SK-N-SH (cell line): ENCODE results near the gene TRPV5.

Experiments
- CHD2 ChIP-seq: fragments of 150-350 bp; IDR thresholded peaks from 2 replicates; pipeline ENCODE4 v1.6.1; 2018; ENCODE audit warnings: low read length; ENCODE audit not compliant: partially characterized antibody
- GATA2 ChIP-seq: sonication (generic); formaldehyde crosslinking; IDR thresholded peaks from 2 replicates; pipeline ENCODE4 v1.5.0; 2020; ENCODE audit warnings: mild to moderate bottlenecking, missing genetic modification reagents
- MXI1 ChIP-seq: IDR thresholded peaks from 2 replicates; pipeline ENCODE4 v1.6.1; 2012; ENCODE audit warnings: mild to moderate bottlenecking, low read depth, low read length, improper control_type of control experiment
- NRF1 ChIP-seq: IDR thresholded peaks from 2 replicates; pipeline ENCODE4 v1.6.1; 2012; ENCODE audit warnings: low read depth, mild to moderate bottlenecking, low read length
- POLR2AphosphoS5 ChIP-seq: IDR thresholded peaks from 2 replicates; pipeline ENCODE4 v1.6.1; 2012; ENCODE audit warnings: low read depth, low read length
- SIN3A ChIP-seq: IDR thresholded peaks from 2 replicates; pipeline ENCODE4 v1.6.1; 2012; ENCODE audit warnings: low read depth, mild to moderate bottlenecking, low read length, moderate library complexity, borderline replicate concordance
- TAF1 ChIP-seq: IDR thresholded peaks from 2 replicates; pipeline ENCODE4 v1.6.1; 2012; ENCODE audit warnings: low read depth, mild to moderate bottlenecking, low read length, moderate library complexity, borderline replicate concordance
- YY1 ChIP-seq: IDR thresholded peaks from 2 replicates; pipeline ENCODE4 v1.4.0; 2012; ENCODE audit warnings: low read depth, mild to moderate bottlenecking
- TF ChIP-seq, protein P1 (sequence below): IDR thresholded peaks from 2 replicates; pipeline ENCODE4 v1.6.1; 2012; ENCODE audit warnings: mild to moderate bottlenecking, low read depth, low read length, moderate library complexity
- TF ChIP-seq, protein P2 (sequence below): fragments of 200-600 bp; sonication (generic); IDR thresholded peaks from 2 replicates; pipeline ENCODE4 v1.6.1; 2017; ENCODE audit warnings: antibody characterized with exemption, mild to moderate bottlenecking, moderate library complexity
- TF ChIP-seq, protein P3 (sequence below): IDR thresholded peaks from 2 replicates; pipeline ENCODE4 v1.4.0; 2012; ENCODE audit warnings: low read depth

DNA sequence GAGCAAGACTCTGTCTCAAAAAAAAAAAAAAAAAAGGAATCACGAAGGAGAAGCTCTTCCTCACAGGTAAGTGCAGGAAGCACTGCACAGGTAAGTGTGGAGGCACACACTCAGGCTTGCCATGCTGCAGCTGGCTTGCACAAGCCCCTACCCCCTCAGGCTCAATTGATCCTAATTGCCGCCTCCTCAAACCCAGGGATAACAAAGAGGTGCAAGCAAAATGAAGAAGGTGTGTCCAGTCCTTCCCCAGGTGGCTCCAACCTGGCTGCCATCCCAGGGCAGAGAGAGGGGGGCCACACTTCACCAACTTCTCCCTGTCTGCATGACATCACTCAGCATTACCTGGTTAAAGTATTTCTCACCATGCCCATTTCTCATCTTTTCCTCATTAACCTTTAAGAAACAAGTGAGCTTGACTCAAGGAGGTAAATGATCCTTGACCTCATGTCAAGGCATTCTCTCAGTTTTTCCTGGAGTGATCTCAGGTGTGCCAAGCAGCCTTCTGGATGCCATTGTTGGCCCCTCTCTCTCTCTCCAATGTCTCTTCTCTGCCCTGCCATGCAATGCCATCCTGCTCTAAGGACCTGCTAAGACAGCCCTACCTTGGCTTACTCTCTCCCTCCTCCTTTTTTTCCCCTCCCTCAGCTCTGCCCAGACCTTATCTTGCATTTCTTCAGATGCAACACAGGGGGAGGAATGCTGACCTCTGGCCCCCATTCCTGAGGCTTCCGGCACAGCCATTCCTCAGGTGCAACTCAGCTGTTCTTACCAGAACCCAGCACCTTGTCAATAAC lies 35.0 kb downstream of the TRPV5 start:
- TF ChIP-seq GATA2 (CRISPR knock-in tag) (no peak), NRF1 (no peak), POLR2AphosphoS5 (no peak), CHD2 (no peak), YY1 (no peak), TAF1 (no peak), MXI1 (no peak), SIN3A (no peak)
- TF ChIP-seq, protein P1, sequence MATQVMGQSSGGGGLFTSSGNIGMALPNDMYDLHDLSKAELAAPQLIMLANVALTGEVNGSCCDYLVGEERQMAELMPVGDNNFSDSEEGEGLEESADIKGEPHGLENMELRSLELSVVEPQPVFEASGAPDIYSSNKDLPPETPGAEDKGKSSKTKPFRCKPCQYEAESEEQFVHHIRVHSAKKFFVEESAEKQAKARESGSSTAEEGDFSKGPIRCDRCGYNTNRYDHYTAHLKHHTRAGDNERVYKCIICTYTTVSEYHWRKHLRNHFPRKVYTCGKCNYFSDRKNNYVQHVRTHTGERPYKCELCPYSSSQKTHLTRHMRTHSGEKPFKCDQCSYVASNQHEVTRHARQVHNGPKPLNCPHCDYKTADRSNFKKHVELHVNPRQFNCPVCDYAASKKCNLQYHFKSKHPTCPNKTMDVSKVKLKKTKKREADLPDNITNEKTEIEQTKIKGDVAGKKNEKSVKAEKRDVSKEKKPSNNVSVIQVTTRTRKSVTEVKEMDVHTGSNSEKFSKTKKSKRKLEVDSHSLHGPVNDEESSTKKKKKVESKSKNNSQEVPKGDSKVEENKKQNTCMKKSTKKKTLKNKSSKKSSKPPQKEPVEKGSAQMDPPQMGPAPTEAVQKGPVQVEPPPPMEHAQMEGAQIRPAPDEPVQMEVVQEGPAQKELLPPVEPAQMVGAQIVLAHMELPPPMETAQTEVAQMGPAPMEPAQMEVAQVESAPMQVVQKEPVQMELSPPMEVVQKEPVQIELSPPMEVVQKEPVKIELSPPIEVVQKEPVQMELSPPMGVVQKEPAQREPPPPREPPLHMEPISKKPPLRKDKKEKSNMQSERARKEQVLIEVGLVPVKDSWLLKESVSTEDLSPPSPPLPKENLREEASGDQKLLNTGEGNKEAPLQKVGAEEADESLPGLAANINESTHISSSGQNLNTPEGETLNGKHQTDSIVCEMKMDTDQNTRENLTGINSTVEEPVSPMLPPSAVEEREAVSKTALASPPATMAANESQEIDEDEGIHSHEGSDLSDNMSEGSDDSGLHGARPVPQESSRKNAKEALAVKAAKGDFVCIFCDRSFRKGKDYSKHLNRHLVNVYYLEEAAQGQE = no peak
- TF ChIP-seq, protein P2, sequence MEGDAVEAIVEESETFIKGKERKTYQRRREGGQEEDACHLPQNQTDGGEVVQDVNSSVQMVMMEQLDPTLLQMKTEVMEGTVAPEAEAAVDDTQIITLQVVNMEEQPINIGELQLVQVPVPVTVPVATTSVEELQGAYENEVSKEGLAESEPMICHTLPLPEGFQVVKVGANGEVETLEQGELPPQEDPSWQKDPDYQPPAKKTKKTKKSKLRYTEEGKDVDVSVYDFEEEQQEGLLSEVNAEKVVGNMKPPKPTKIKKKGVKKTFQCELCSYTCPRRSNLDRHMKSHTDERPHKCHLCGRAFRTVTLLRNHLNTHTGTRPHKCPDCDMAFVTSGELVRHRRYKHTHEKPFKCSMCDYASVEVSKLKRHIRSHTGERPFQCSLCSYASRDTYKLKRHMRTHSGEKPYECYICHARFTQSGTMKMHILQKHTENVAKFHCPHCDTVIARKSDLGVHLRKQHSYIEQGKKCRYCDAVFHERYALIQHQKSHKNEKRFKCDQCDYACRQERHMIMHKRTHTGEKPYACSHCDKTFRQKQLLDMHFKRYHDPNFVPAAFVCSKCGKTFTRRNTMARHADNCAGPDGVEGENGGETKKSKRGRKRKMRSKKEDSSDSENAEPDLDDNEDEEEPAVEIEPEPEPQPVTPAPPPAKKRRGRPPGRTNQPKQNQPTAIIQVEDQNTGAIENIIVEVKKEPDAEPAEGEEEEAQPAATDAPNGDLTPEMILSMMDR = no peak
- TF ChIP-seq, protein P3, sequence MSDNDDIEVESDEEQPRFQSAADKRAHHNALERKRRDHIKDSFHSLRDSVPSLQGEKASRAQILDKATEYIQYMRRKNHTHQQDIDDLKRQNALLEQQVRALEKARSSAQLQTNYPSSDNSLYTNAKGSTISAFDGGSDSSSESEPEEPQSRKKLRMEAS = no peak
